H1 (cell line): ENCODE results near the gene EYA2. TPM values are rescaled to one million over a fixed set of nuclear protein-coding genes. Genes with fewer than 3 reads are reported as not detected.

ENCODE experiments used
- CTCF ChIA-PET: fragments of 300-600 bp; sonication (Branson Sonifier 250); formaldehyde crosslinking; loops from one replicate; lab custom pipeline; 2021; ENCODE audit not compliant: partially characterized antibody; lab: Charles Lee
- POLR2A ChIA-PET: fragments of 300-600 bp; sonication (Branson Sonifier 250); formaldehyde crosslinking; loops from one replicate; lab custom pipeline; 2021; ENCODE audit warnings: inconsistent platforms; ENCODE audit not compliant: partially characterized antibody; lab: Charles Lee
- DNase-seq, 2 experiments: peaks; one replicate each; pipeline versions ENCODE4 v3.0.0 to v3.0.0-alpha.2; 2010 to 2022; ENCODE audit warnings: low spot score in 2 of 2, low read depth in 1 of 2, mixed read lengths in 1 of 2
- FAIRE-seq: peaks from 2 replicates; lab custom pipeline; 2011; peaks lifted over from hg19 to GRCh38; lab: Jason Lieb, UNC
- H2AFZ ChIP-seq: 2 replicates; pipeline ENCODE4 v1.8.1; 2012; ENCODE audit warnings: low read length, inconsistent platforms
- H2AK5ac ChIP-seq: 2 replicates; pipeline ENCODE4 v1.6.1; 2013; ENCODE audit warnings: low read depth, low read length
- H2BK120ac ChIP-seq: replicated peaks from 2 replicates; pipeline ENCODE3; 2013; ENCODE audit warnings: low read depth, low read length, inconsistent platforms
- H2BK12ac ChIP-seq: 2 replicates; pipeline ENCODE4 v1.6.1; 2013; ENCODE audit warnings: low read depth, low read length
- H2BK15ac ChIP-seq: 2 replicates; pipeline ENCODE4 v1.6.1; 2013; ENCODE audit warnings: low read length
- H2BK20ac ChIP-seq: 2 replicates; pipeline ENCODE4 v1.6.1; 2013; ENCODE audit warnings: low read length
- H2BK5ac ChIP-seq: 2 replicates; pipeline ENCODE4 v1.6.1; 2013; ENCODE audit warnings: low read depth, low read length
- H3K14ac ChIP-seq: 2 replicates; pipeline ENCODE4 v1.6.1; 2013; ENCODE audit warnings: inconsistent platforms; ENCODE audit not compliant: insufficient read length
- H3K18ac ChIP-seq: 2 replicates; pipeline ENCODE4 v1.6.1; 2013; ENCODE audit warnings: low read length; ENCODE audit errors: extremely low read depth
- H3K23ac ChIP-seq: 2 replicates; pipeline ENCODE4 v1.6.1; 2013; ENCODE audit warnings: inconsistent platforms; ENCODE audit not compliant: insufficient read length
- H3K23me2 ChIP-seq: 2 replicates; pipeline ENCODE4 v1.6.1; 2013; ENCODE audit warnings: low read depth, low read length
- H3K27ac ChIP-seq: 2 replicates; pipeline ENCODE4 v1.6.1; 2011; ENCODE audit warnings: low read depth, low read length, inconsistent platforms
- H3K27me3 ChIP-seq, 4 experiments: replicated peaks in 1 of 4; 1 replicate in 1 of 4; 2 replicates in 3 of 4; pipeline versions ENCODE4 v1.6.1 to v1.8.1; 2011 to 2013; ENCODE audit warnings: low read length in 3 of 4, mild to moderate bottlenecking in 3 of 4, inconsistent platforms in 2 of 4, mixed read lengths in 2 of 4, moderate library complexity in 1 of 4; ENCODE audit not compliant: control insufficient read depth in 3 of 4, insufficient read depth in 3 of 4; ENCODE audit errors: extremely low read depth in 1 of 4
- H3K36me3 ChIP-seq, 4 experiments: 2 replicates each; pipeline versions ENCODE4 v1.6.1 to v1.8.1; 2011 to 2013; ENCODE audit warnings: mild to moderate bottlenecking in 4 of 4, low read length in 3 of 4, moderate library complexity in 2 of 4, control low read depth in 1 of 4, inconsistent platforms in 1 of 4; ENCODE audit not compliant: insufficient read depth in 4 of 4, control insufficient read depth in 2 of 4
- H3K4ac ChIP-seq: replicated peaks from 2 replicates; pipeline ENCODE3; 2013; ENCODE audit warnings: low read length, low read depth, mixed read lengths, inconsistent platforms; ENCODE audit not compliant: insufficient read length
- H3K4me1 ChIP-seq, 4 experiments: replicated peaks in 1 of 4; 1 replicate in 1 of 4; 2 replicates in 3 of 4; pipeline versions ENCODE4 v1.6.1 to v1.8.1; 2011 to 2013; ENCODE audit warnings: low read length in 3 of 4, inconsistent platforms in 2 of 4, mixed read lengths in 1 of 4; ENCODE audit not compliant: insufficient read depth in 4 of 4, control insufficient read depth in 3 of 4
- H3K4me2 ChIP-seq, 2 experiments: 2 replicates each; pipeline versions ENCODE4 v1.6.1 to v1.8.1; 2011 to 2013; ENCODE audit warnings: low read depth in 2 of 2, low read length in 2 of 2, control low read depth in 1 of 2, inconsistent platforms in 1 of 2, mild to moderate bottlenecking in 1 of 2; ENCODE audit not compliant: insufficient read depth in 1 of 2
- H3K4me3 ChIP-seq, 4 experiments: fragments of 200-600, 300-600 bp in 1 of 4; sonication (generic), shearing (Covaris generic), sonication (Bioruptor Twin) in 1 of 4; 2 replicates each; pipeline versions ENCODE4 v1.5.1 to v1.8.1; 2011 to 2016; ENCODE audit warnings: low read length in 4 of 4, low read depth in 3 of 4, control low read depth in 2 of 4, inconsistent platforms in 2 of 4, mild to moderate bottlenecking in 2 of 4, mixed read lengths in 1 of 4, moderate library complexity in 1 of 4; ENCODE audit not compliant: insufficient read depth in 2 of 4; ENCODE audit errors: extremely low read depth in 1 of 4
- H3K56ac ChIP-seq: replicated peaks from 2 replicates; pipeline ENCODE3; 2013; ENCODE audit warnings: low read depth, mild to moderate bottlenecking, mixed read lengths, low read length, inconsistent platforms; ENCODE audit not compliant: insufficient read length
- H3K79me1 ChIP-seq: 2 replicates; pipeline ENCODE4 v1.6.1; 2013; ENCODE audit warnings: low read depth, low read length, control low read depth
- H3K79me2 ChIP-seq, 2 experiments: 2 replicates each; pipeline versions ENCODE4 v1.6.1 to v1.8.1; 2012 to 2013; ENCODE audit warnings: low read length in 2 of 2, mild to moderate bottlenecking in 2 of 2, inconsistent platforms in 1 of 2; ENCODE audit not compliant: insufficient read depth in 2 of 2, control insufficient read depth in 1 of 2
- H3K9ac ChIP-seq, 4 experiments: replicated peaks in 1 of 4; 1 replicate in 1 of 4; 2 replicates in 3 of 4; pipeline versions ENCODE4 v1.6.1 to v1.8.1; 2011 to 2013; ENCODE audit warnings: low read depth in 3 of 4, low read length in 3 of 4, control low read depth in 2 of 4, mild to moderate bottlenecking in 2 of 4, moderate library complexity in 2 of 4, inconsistent platforms in 1 of 4; ENCODE audit errors: extremely low read depth in 1 of 4
- H3K9me3 ChIP-seq, 2 experiments: 2 replicates each; pipeline versions ENCODE4 v1.6.1 to v1.8.1; 2012 to 2013; ENCODE audit warnings: mild to moderate bottlenecking in 2 of 2, moderate library complexity in 2 of 2, control low read depth in 1 of 2, inconsistent platforms in 1 of 2, low read depth in 1 of 2, low read length in 1 of 2, mixed read lengths in 1 of 2; ENCODE audit not compliant: insufficient read depth in 2 of 2
- H4K20me1 ChIP-seq, 2 experiments: replicated peaks in 1 of 2; 2 replicates each; pipeline versions ENCODE3 to v1.8.1; 2011 to 2013; ENCODE audit warnings: inconsistent platforms in 2 of 2, low read length in 2 of 2, mild to moderate bottlenecking in 1 of 2; ENCODE audit not compliant: insufficient read depth in 2 of 2, control insufficient read depth in 1 of 2
- H4K5ac ChIP-seq: 2 replicates; pipeline ENCODE4 v1.6.1; 2013; ENCODE audit warnings: low read length, low read depth, mixed read lengths, inconsistent platforms; ENCODE audit not compliant: insufficient read length
- H4K8ac ChIP-seq: 2 replicates; pipeline ENCODE4 v1.8.0; 2013; ENCODE audit warnings: mild to moderate bottlenecking, moderate library complexity, low read length, inconsistent platforms; ENCODE audit not compliant: insufficient read depth; ENCODE audit errors: extremely low read depth
- H4K91ac ChIP-seq: replicated peaks from 2 replicates; pipeline ENCODE3; 2013; ENCODE audit warnings: low read length, mixed read lengths, inconsistent platforms; ENCODE audit not compliant: insufficient read length
- CHD2 ChIP-seq: IDR thresholded peaks from 2 replicates; pipeline ENCODE4 v1.6.1; 2012; ENCODE audit warnings: low read length, improper control_type of control experiment
- EGR1 ChIP-seq: IDR thresholded peaks from 2 replicates; pipeline ENCODE4 v1.6.1; 2011; ENCODE audit warnings: low read depth, low read length, borderline replicate concordance
- FOSL1 ChIP-seq: IDR thresholded peaks from 2 replicates; pipeline ENCODE4 v1.6.1; 2011; ENCODE audit warnings: mild to moderate bottlenecking, low read depth, low read length, moderate library complexity; ENCODE audit not compliant: insufficient read depth
- JUND ChIP-seq: IDR thresholded peaks from 2 replicates; pipeline ENCODE4 v1.6.1; 2011; ENCODE audit warnings: mild to moderate bottlenecking, improper control_type of control experiment, low read length
- MAX ChIP-seq: IDR thresholded peaks from 2 replicates; pipeline ENCODE4 v1.6.1; 2012; ENCODE audit warnings: inconsistent platforms
- POLR2AphosphoS5 ChIP-seq: IDR thresholded peaks from 2 replicates; pipeline ENCODE4 v1.6.1; 2011; ENCODE audit warnings: low read depth, low read length
- RFX5 ChIP-seq: IDR thresholded peaks from 2 replicates; pipeline ENCODE4 v1.6.1; 2011; ENCODE audit warnings: low read depth, low read length, improper control_type of control experiment, borderline replicate concordance
- RNF2 ChIP-seq: fragments of 200-900, 300-1000 bp; sonication (generic); IDR thresholded peaks from 2 replicates; pipeline ENCODE4 v1.7.1; 2016; ENCODE audit warnings: borderline replicate concordance, low read depth, mild to moderate bottlenecking, antibody characterized with exemption, low read length; ENCODE audit not compliant: poor library complexity, severe bottlenecking; ENCODE audit errors: missing control alignments
- SIRT6 ChIP-seq: IDR thresholded peaks from one replicate; pipeline ENCODE4 v1.7.1; 2012; ENCODE audit warnings: low read length, inconsistent platforms
- SIX5 ChIP-seq: IDR thresholded peaks from 2 replicates; pipeline ENCODE4 v1.6.1; 2011; ENCODE audit warnings: mild to moderate bottlenecking, low read depth, low read length
- TAF7 ChIP-seq: optimal IDR thresholded peaks from 2 replicates; pipeline ENCODE3; 2011; ENCODE audit warnings: low read depth, mild to moderate bottlenecking, inconsistent platforms, low read length, moderate library complexity, borderline replicate concordance
- TEAD4 ChIP-seq: IDR thresholded peaks from 2 replicates; pipeline ENCODE4 v1.6.1; 2012; ENCODE audit warnings: low read depth, low read length, inconsistent platforms, mixed read lengths
- USF2 ChIP-seq: IDR thresholded peaks from 2 replicates; pipeline ENCODE4 v1.6.1; 2011; ENCODE audit warnings: low read length, improper control_type of control experiment
- YY1 ChIP-seq: IDR thresholded peaks from 2 replicates; pipeline ENCODE4 v1.6.1; 2011; ENCODE audit warnings: low read depth, mild to moderate bottlenecking, low read length
- WGBS, 2 experiments: shearing (Covaris generic) in 1 of 2; methylation state at CpG; one replicate each; pipeline versions ENCODE4 v1.1.6 to v1.1.7; 2013 to 2015; ENCODE audit warnings: low lambda C conversion rate in 2 of 2, mixed read lengths in 2 of 2, inconsistent platforms in 1 of 2, low coverage in 1 of 2, missing lambda C conversion rate in 1 of 2; ENCODE audit not compliant: insufficient replicate concordance in 2 of 2, insufficient coverage in 1 of 2, insufficient read length in 1 of 2; ENCODE audit errors: extremely low coverage in 1 of 2, missing lambda C conversion rate in 1 of 2; 5-methylcytosine and 5-hydroxymethylcytosine counted together
- polyA plus RNA-seq, 7 experiments: library from polyadenylated mRNA; depleted of rRNA in 3 of 7; stranded (reverse) in 5 of 7; unstranded in 2 of 7; fragments of >200 nt in 5 of 7; fragments of 200-250 nt in 2 of 7; gene quantifications; 1 replicate in 5 of 7; 2 replicates in 1 of 7; 4 replicates in 1 of 7; pipeline versions ENCODE4 v1.2.1 to v1.2.3, GENCODE V29; 2011 to 2013; ENCODE audit warnings: missing spikeins in 2 of 7, mixed read lengths in 2 of 7
- total RNA-seq: library from RNA; stranded (reverse); fragmentation: NEBNext Ultra II Directional; extraction: Animal tissue kit (Norgen Biotek cat#: 25700); gene quantifications from 2 replicates; pipeline ENCODE4 v1.2.1, GENCODE V29; 2021

The EYA2 gene
- total and polyA plus RNA-seq, 2 of the 8 experiments (the other 6 are each of a cell fraction or from before 2014, with no cell fraction given) = 1.6 to 1.7 TPM

GRCh38 chr20:47067776-47068175 is 173.1 kb downstream of the EYA2 start:
- Histone ChIP-seq H3K14ac (no peak overlapping the region), H3K18ac (no peak overlapping the region), H2BK5ac (no peak overlapping the region), H4K5ac (no peak overlapping the region), H3K79me2 (no peaks in the 10 kb centered on the region), H3K4me2 (no peak overlapping the region), H3K27ac (no peak overlapping the region), H3K4me1 (no peaks in the 10 kb centered on the region), H2AK5ac (no peak overlapping the region), H3K36me3 (no peaks in the 10 kb centered on the region), H2BK20ac (no peak overlapping the region), H2BK12ac (no peak overlapping the region), H3K23me2 (peaks cover 1% of the 10 kb centered on the region; the same call in 1 of the 2 replicates), H2BK15ac (no peak overlapping the region), H3K9ac (no peak overlapping the region), H4K20me1 (no peaks in the 10 kb centered on the region), H3K9me3 (peaks cover 23 to 24% of the 10 kb centered on the region in 2 experiments), H3K4ac (no peak overlapping the region), H3K4me3 (no peak overlapping the region), H2BK120ac (no peak overlapping the region), H4K8ac (no peak overlapping the region), H3K56ac (no peak overlapping the region), H3K27me3 (no peaks in the 10 kb centered on the region), H2AFZ (no peak overlapping the region), H3K23ac (no peak overlapping the region), H3K79me1 (no peaks in the 10 kb centered on the region), H4K91ac (no peak overlapping the region)
- no peak for FAIRE-seq
- no peak for DNase-seq
- POLR2A ChIA-PET = no interaction called here
- CTCF ChIA-PET = interaction anchor here (0.7 to 0.9 kb wide), 2 partner anchors 33 to 209 kb away, joined by 3 read pairs; no protein-coding TSS in a partner anchor
- WGBS, 2 experiments = 89% methylated on average over 3 of the region's 3 CpGs; no CpG with 5 or more reads in 1 of the 2 experiments
- TF ChIP-seq TEAD4 (no peak), FOSL1 (no peak), TAF7 (no peak), RNF2 (no peak), RFX5 (no peak), JUND (no peak), CHD2 (no peak), MAX (no peak), USF2 (no peak), SIX5 (no peak), YY1 (no peak), EGR1 (no peak), POLR2AphosphoS5 (no peak), SIRT6 (no peak)
